ENCODE measurements around the gene PRX. TPM values are rescaled to one million over a fixed set of nuclear protein-coding genes. Genes with fewer than 3 reads are reported as not detected.

Gene PRX
- polyA plus RNA-seq, 3 donors = 0.13 to 0.76 TPM; not detected in 1

GRCh38 chr19:40366697-40367561 is 46.2 kb downstream of the PRX start:
- Histone ChIP-seq H3K4me3 (replicated peaks in 1 of 3; ENCODE audit: low read depth in 2 of 3, low read length in 3 of 3) (peak overlapping the region in 1 of 3 experiments; percentile 69), H4K20me1 (ENCODE audit: insufficient read depth, low read length) (peaks cover 13% of the 10 kb centered on the region), H3K9me3 (replicated peaks in 1 of 2; ENCODE audit: control insufficient read depth in 1 of 2, insufficient read depth in 1 of 2, low read length in 2 of 2) (no peaks in the 10 kb centered on the region), H3K36me3 (replicated peaks in 1 of 2; ENCODE audit: control insufficient read depth in 1 of 2, insufficient read depth in 2 of 2, low read length in 2 of 2) (peaks cover 43 to 48% of the 10 kb centered on the region in 2 donors), H2AFZ (ENCODE audit: insufficient read depth, low read depth, low read length, poor library complexity, severe bottlenecking) (no peak overlapping the region), H3K27me3 (ENCODE audit: control insufficient read depth in 2 of 2, insufficient read depth in 2 of 2, low read length in 2 of 2) (no peaks in the 10 kb centered on the region), H3K79me2 (ENCODE audit: insufficient read depth, low read length) (peaks cover 11% of the 10 kb centered on the region), H3K4me2 (replicated peaks; ENCODE audit: extremely low read depth, low read length, poor library complexity, severe bottlenecking) (peak overlapping the region; percentile 78), H3K27ac (ENCODE audit: low read depth in 1 of 2, low read length in 2 of 2) (peak overlapping the region; percentile 69 to 72), H3K4me1 (ENCODE audit: control insufficient read depth in 1 of 2, insufficient read depth in 2 of 2, low read length in 2 of 2) (peaks cover 56 to 63% of the 10 kb centered on the region in 2 donors), H3K9ac (ENCODE audit: insufficient read depth, low read length, poor library complexity, severe bottlenecking) (no peak overlapping the region)
- 80% methylated on average over 12 of the region's 27 CpGs for WGBS (ENCODE audit: insufficient coverage)
- H3K4me1 Mint-ChIP-seq = peaks cover 56% of the 10 kb centered on the region
- H3K4me3 Mint-ChIP-seq = no peak overlapping the region
- peaks cover 43 to 54% of the 10 kb centered on the region in 2 donors for H3K36me3 Mint-ChIP-seq
- TF ChIP-seq CTCF (IDR thresholded peaks at IDR 0.05) = no peak
- DNase-seq = peak in 1 of 3 donors; percentile 32
- no peaks in the 10 kb centered on the region for H3K9me3 Mint-ChIP-seq
- H3K27ac Mint-ChIP-seq = peak overlapping the region; percentile 33 to 94 (median 83)
- intact Hi-C loops (cut with micrococcal nuclease) = loop anchor here in 1 of 2 donors (10.0 kb wide), 1 partner anchor 98 kb away; the partner anchor contains the start of genes BLVRB and SPTBN4
- peaks cover 0 to 1% (median 0%) of the 10 kb centered on the region in 3 donors for H3K27me3 Mint-ChIP-seq (ENCODE audit: low read depth in 3 of 3)

- H3K36me3 Mint-ChIP-seq = peaks cover 32 to 47% of the 10 kb centered on the region in 2 donors
- H3K27ac ChIP-seq (ENCODE audit: low read depth in 1 of 2, low read length in 2 of 2) = peak overlapping the region; percentile 69 to 72
- H3K9me3 Mint-ChIP-seq = peaks cover 0 to 2% (median 0%) of the 10 kb centered on the region in 7 donors
- no peaks in the 10 kb centered on the region for H3K9me3 ChIP-seq (replicated peaks in 1 of 2; ENCODE audit: control insufficient read depth in 1 of 2, insufficient read depth in 1 of 2, low read length in 2 of 2)
- intact Hi-C loops (cut with micrococcal nuclease) = loop anchor here in 1 of 2 donors (2.0 to 10.0 kb wide), 2 partner anchors 17 to 99 kb away; partner anchors contain the start of genes BLVRB, C19orf47, PLD3 and SPTBN4
- no peak for TF ChIP-seq CTCF (IDR thresholded peaks at IDR 0.05)
- H3K4me2 ChIP-seq (replicated peaks; ENCODE audit: extremely low read depth, low read length, poor library complexity, severe bottlenecking) = peak overlapping the region; percentile 78
- peak overlapping the region; percentile 77 to 94 (median 87) for H3K27ac Mint-ChIP-seq
- H3K4me3 Mint-ChIP-seq = peak overlapping the region; percentile 76 to 81
- peak overlapping the region; percentile 57 for H2AFZ ChIP-seq (ENCODE audit: insufficient read depth, low read depth, low read length, poor library complexity, severe bottlenecking)
- peak; percentile 69 to 84 (median 74) for DNase-seq
- WGBS (ENCODE audit: insufficient coverage) = 33% methylated on average over 18 of the region's 28 CpGs
- peaks cover 61% of the 10 kb centered on the region for H3K4me1 Mint-ChIP-seq
- peaks cover 13% of the 10 kb centered on the region for H4K20me1 ChIP-seq (ENCODE audit: insufficient read depth, low read length)
- H3K36me3 ChIP-seq (replicated peaks in 1 of 2; ENCODE audit: control insufficient read depth in 1 of 2, insufficient read depth in 2 of 2, low read length in 2 of 2) = peaks cover 36 to 37% of the 10 kb centered on the region in 2 donors
- peak overlapping the region; percentile 59 for H3K9ac ChIP-seq (ENCODE audit: insufficient read depth, low read length, poor library complexity, severe bottlenecking)
- peaks cover 0 to 2% (median 0%) of the 10 kb centered on the region in 3 donors for H3K27me3 Mint-ChIP-seq (ENCODE audit: low read depth in 3 of 3)
- H3K4me3 ChIP-seq (replicated peaks in 1 of 3; ENCODE audit: low read depth in 2 of 3, low read length in 3 of 3) = peak overlapping the region; percentile 34 to 69 (median 41)
- peaks cover 66 to 70% of the 10 kb centered on the region in 2 donors for H3K4me1 ChIP-seq (ENCODE audit: control insufficient read depth in 1 of 2, insufficient read depth in 2 of 2, low read length in 2 of 2)
- H3K79me2 ChIP-seq (ENCODE audit: insufficient read depth, low read length) = peaks cover 11% of the 10 kb centered on the region
- H3K27me3 ChIP-seq (ENCODE audit: control insufficient read depth in 2 of 2, insufficient read depth in 2 of 2, low read length in 2 of 2) = no peaks in the 10 kb centered on the region
Observed at GRCh38 chr19:40365613-40366401, 47.4 kb downstream of the PRX start.
